Panc1 (cell line): ENCODE data around the gene INSYN2B. TPM values are rescaled to one million over a fixed set of nuclear protein-coding genes. Genes with fewer than 3 reads are reported as not detected.

Source experiments
- ATAC-seq: fragments of 200-7000 bp; cut with Tn5 transposase; 2 replicates; pipeline ENCODE4 v1.9.1; 2020; ENCODE audit warnings: mild to moderate bottlenecking, moderate library complexity
- BruUV-seq: library from RNA; stranded (reverse); fragments of 400-500 nt; replicated peaks from 2 replicates; lab custom pipeline; 2021; lab: Mats Ljungman, UMichigan
- CTCF ChIA-PET: fragments of 300-600 bp; sonication (Branson Sonifier 250); formaldehyde crosslinking; loops from one replicate; lab custom pipeline; 2022; ENCODE audit warnings: antibody characterized with exemption; lab: Charles Lee
- POLR2A ChIA-PET: fragments of 300-600 bp; sonication (Branson Sonifier 250); formaldehyde crosslinking; loops from one replicate; lab custom pipeline; 2022; ENCODE audit warnings: antibody characterized with exemption; lab: Charles Lee
- DNase-seq: peaks from one replicate; pipeline ENCODE4 v3.0.0-alpha.2; 2010; ENCODE audit warnings: low read depth, low spot score
- H3K27ac ChIP-seq: 2 replicates; pipeline ENCODE4 v1.5.1; 2011; ENCODE audit warnings: mild to moderate bottlenecking, low read length, inconsistent platforms
- H3K27me3 ChIP-seq: fragments of 200-500 bp; sonication (Bioruptor generic); 2 replicates; pipeline ENCODE4 v1.6.0; 2014; ENCODE audit warnings: low read length, inconsistent platforms; ENCODE audit not compliant: control insufficient read depth, insufficient read depth
- H3K36me3 ChIP-seq: fragments of 200-500 bp; sonication (Bioruptor generic); 2 replicates; pipeline ENCODE4 v1.5.1; 2014; ENCODE audit warnings: inconsistent platforms, mild to moderate bottlenecking, low read length, moderate library complexity; ENCODE audit not compliant: control insufficient read depth, insufficient read depth
- H3K4me1 ChIP-seq: 2 replicates; pipeline ENCODE4 v1.5.1; 2011; ENCODE audit warnings: inconsistent platforms, mild to moderate bottlenecking, low read length, moderate library complexity; ENCODE audit not compliant: control insufficient read depth, insufficient read depth
- H3K4me3 ChIP-seq, 2 experiments: 2 replicates each; pipeline ENCODE4 v1.5.1; 2011 to 2012; ENCODE audit warnings: low read depth in 2 of 2, low read length in 2 of 2, mild to moderate bottlenecking in 2 of 2, inconsistent platforms in 1 of 2, moderate library complexity in 1 of 2
- H3K9me3 ChIP-seq: fragments of 200-500 bp; sonication (Bioruptor generic); 2 replicates; pipeline ENCODE4 v1.5.1; 2014; ENCODE audit warnings: low read depth, mild to moderate bottlenecking, inconsistent platforms, low read length, moderate library complexity; ENCODE audit not compliant: control insufficient read depth, insufficient read depth
- POLR2AphosphoS5 ChIP-seq: IDR thresholded peaks from 2 replicates; pipeline ENCODE4 v1.6.1; 2012; ENCODE audit warnings: mild to moderate bottlenecking, low read depth, low read length, moderate library complexity
- SIN3A ChIP-seq: IDR thresholded peaks from 2 replicates; pipeline ENCODE4 v1.6.1; 2012; ENCODE audit warnings: low read depth, mild to moderate bottlenecking, low read length, moderate library complexity, borderline replicate concordance; ENCODE audit not compliant: insufficient read depth
- TCF7L2 ChIP-seq: IDR thresholded peaks from 2 replicates; pipeline ENCODE4 v1.6.1; 2011; ENCODE audit warnings: mild to moderate bottlenecking, low read depth, low read length, inconsistent platforms
- in situ Hi-C: cut with HindIII; loops from 2 replicates; pipeline ENCODE4 v1.10.0; 2016; ENCODE audit warnings: low sequenced_read_pairs, low pct_unique_long_range_greater_than_20kb
- intact Hi-C: fragments of 100-400 bp; cut with micrococcal nuclease; formaldehyde crosslinking; loops from one replicate; pipeline ENCODE4 v1.10.0; 2022; ENCODE audit not compliant: unreplicated experiment
- total RNA-seq: library from RNA; stranded (reverse); gene quantifications from one replicate; pipeline ENCODE4 v1.2.1, GENCODE V29; 2021; ENCODE audit not compliant: unreplicated experiment
- TF ChIP-seq, protein P1 (sequence below): fragments of 450-650 bp; IDR thresholded peaks from 2 replicates; pipeline ENCODE4 v1.5.1; 2017; ENCODE audit warnings: mild to moderate bottlenecking
- TF ChIP-seq, protein P2 (sequence below), 2 experiments: IDR thresholded peaks; 2 replicates each; pipeline ENCODE4 v1.6.1; 2011 to 2012; ENCODE audit warnings: low read depth in 2 of 2, control low read depth in 1 of 2, low read length in 1 of 2, mild to moderate bottlenecking in 1 of 2, moderate library complexity in 1 of 2; ENCODE audit not compliant: insufficient read depth in 1 of 2

The INSYN2B gene
- total RNA-seq, 1 experiment from 2014 or later = 0.28 TPM

GRCh38 chr5:169880785-169881184 lies 99.5 kb downstream of the INSYN2B start:
- Histone ChIP-seq H3K27ac (no peak overlapping the region), H3K27me3 (no peaks in the 10 kb centered on the region), H3K36me3 (no peaks in the 10 kb centered on the region), H3K4me3 (no peak overlapping the region), H3K4me1 (no peaks in the 10 kb centered on the region), H3K9me3 (no peaks in the 10 kb centered on the region)
- POLR2A ChIA-PET = no interaction called here
- CTCF ChIA-PET = no interaction called here
- BruUV-seq = no TSS peak
- DNase-seq = no peak
- ATAC-seq = no peak
- intact Hi-C loops = no loop called here
- in situ Hi-C loops = no loop called here
- TF ChIP-seq POLR2AphosphoS5 (no peak), TCF7L2 (no peak), SIN3A (no peak)
- TF ChIP-seq, protein P1, sequence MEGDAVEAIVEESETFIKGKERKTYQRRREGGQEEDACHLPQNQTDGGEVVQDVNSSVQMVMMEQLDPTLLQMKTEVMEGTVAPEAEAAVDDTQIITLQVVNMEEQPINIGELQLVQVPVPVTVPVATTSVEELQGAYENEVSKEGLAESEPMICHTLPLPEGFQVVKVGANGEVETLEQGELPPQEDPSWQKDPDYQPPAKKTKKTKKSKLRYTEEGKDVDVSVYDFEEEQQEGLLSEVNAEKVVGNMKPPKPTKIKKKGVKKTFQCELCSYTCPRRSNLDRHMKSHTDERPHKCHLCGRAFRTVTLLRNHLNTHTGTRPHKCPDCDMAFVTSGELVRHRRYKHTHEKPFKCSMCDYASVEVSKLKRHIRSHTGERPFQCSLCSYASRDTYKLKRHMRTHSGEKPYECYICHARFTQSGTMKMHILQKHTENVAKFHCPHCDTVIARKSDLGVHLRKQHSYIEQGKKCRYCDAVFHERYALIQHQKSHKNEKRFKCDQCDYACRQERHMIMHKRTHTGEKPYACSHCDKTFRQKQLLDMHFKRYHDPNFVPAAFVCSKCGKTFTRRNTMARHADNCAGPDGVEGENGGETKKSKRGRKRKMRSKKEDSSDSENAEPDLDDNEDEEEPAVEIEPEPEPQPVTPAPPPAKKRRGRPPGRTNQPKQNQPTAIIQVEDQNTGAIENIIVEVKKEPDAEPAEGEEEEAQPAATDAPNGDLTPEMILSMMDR = no peak
- TF ChIP-seq, protein P2, sequence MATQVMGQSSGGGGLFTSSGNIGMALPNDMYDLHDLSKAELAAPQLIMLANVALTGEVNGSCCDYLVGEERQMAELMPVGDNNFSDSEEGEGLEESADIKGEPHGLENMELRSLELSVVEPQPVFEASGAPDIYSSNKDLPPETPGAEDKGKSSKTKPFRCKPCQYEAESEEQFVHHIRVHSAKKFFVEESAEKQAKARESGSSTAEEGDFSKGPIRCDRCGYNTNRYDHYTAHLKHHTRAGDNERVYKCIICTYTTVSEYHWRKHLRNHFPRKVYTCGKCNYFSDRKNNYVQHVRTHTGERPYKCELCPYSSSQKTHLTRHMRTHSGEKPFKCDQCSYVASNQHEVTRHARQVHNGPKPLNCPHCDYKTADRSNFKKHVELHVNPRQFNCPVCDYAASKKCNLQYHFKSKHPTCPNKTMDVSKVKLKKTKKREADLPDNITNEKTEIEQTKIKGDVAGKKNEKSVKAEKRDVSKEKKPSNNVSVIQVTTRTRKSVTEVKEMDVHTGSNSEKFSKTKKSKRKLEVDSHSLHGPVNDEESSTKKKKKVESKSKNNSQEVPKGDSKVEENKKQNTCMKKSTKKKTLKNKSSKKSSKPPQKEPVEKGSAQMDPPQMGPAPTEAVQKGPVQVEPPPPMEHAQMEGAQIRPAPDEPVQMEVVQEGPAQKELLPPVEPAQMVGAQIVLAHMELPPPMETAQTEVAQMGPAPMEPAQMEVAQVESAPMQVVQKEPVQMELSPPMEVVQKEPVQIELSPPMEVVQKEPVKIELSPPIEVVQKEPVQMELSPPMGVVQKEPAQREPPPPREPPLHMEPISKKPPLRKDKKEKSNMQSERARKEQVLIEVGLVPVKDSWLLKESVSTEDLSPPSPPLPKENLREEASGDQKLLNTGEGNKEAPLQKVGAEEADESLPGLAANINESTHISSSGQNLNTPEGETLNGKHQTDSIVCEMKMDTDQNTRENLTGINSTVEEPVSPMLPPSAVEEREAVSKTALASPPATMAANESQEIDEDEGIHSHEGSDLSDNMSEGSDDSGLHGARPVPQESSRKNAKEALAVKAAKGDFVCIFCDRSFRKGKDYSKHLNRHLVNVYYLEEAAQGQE (IDR thresholded peaks at IDR 0.05; ENCODE audit: insufficient read depth in 1 of 2, low read depth in 2 of 2, low read length in 1 of 2) = no peak

DNA sequence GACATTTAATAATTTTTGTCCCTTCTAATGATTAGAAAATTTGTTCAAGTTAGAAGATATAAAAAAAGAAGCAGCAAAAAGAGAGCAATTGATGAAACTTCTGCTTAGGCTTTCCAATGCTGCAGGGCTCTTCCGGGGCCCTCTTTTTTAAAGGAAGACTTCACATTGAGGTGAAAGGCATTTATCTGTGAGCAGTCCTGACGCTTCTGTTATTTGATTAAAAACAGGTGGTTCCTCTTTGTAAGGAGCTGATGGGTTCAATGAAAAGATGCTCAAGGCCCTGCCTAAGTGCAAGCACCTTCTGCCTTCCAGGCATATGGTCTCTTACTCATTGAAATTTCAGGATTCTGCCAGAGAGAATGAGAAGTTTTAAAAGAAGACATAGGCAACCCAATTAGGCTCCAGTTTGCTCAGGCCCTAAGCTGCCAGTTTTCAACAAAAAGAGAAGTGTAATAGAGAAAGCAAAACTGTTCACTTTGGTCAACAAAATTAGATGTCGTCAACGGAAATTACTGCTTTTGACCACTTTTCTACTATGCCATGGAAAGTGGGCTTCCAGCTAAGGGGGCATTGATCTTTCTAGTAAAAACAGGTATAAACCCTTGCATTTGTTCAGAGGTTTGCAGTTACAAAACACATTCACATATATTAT lies 100.2 kb downstream of the INSYN2B start:
- no peak for ATAC-seq
- intact Hi-C loops = no loop called here
- Histone ChIP-seq H3K4me1 (no peaks in the 10 kb centered on the region), H3K36me3 (no peaks in the 10 kb centered on the region), H3K9me3 (no peaks in the 10 kb centered on the region), H3K27ac (no peak overlapping the region), H3K4me3 (no peak overlapping the region), H3K27me3 (no peaks in the 10 kb centered on the region)
- BruUV-seq = no TSS peak
- no peak for DNase-seq
- TF ChIP-seq, protein P2 (IDR thresholded peaks at IDR 0.05; ENCODE audit: insufficient read depth in 1 of 2, low read depth in 2 of 2, low read length in 1 of 2) = no peak
- TF ChIP-seq POLR2AphosphoS5 (no peak), TCF7L2 (no peak), SIN3A (no peak)
- POLR2A ChIA-PET = no interaction called here
- in situ Hi-C loops = no loop called here
- CTCF ChIA-PET = no interaction called here
